ENCODE data around the gene OR2B6. TPM values are rescaled to one million over a fixed set of nuclear protein-coding genes. Genes with fewer than 3 reads are reported as not detected.

Gene OR2B6
- total and polyA plus RNA-seq, 12 donors = not detected

- no peak for TF ChIP-seq CTCF (IDR thresholded peaks at IDR 0.05)
- Histone ChIP-seq H3K27ac (no peak overlapping the region), H3K4me1 (no peaks in the 10 kb centered on the region), H3K4me3 (no peak overlapping the region), H3K9me3 (no peaks in the 10 kb centered on the region), H3K27me3 (peaks cover 0 to 12% (median 4%) of the 10 kb centered on the region in 7 donors), H3K36me3 (no peaks in the 10 kb centered on the region)
- intact Hi-C loops (cut with DNase I) = no loop called here
- ATAC-seq = no peak
- no peak for DNase-seq
- WGBS, 2 donors = 53 to 58% methylated on average over 5 of the region's 5 CpGs
Observed at GRCh38 chr6:28005152-28005890, 48.3 kb downstream of the OR2B6 start.

GRCh38 chr6:28005975-28006374 is 48.9 kb downstream of the OR2B6 start:
- Histone ChIP-seq H3K27ac (no peak overlapping the region), H3K4me1 (no peaks in the 10 kb centered on the region), H3K36me3 (no peaks in the 10 kb centered on the region), H3K9me3 (no peaks in the 10 kb centered on the region), H3K27me3 (peaks cover 0 to 11% (median 5%) of the 10 kb centered on the region in 7 donors), H3K4me3 (no peak overlapping the region)
- no peak for ATAC-seq
- no peak for TF ChIP-seq CTCF (IDR thresholded peaks at IDR 0.05)
- WGBS, 2 donors = 37 to 44% methylated on average over 3 of the region's 3 CpGs
- DNase-seq = no peak
- intact Hi-C loops (cut with DNase I) = no loop called here

Other genes with a start within 250 kb of the OR2B6 start
- not detected for gene OR2B2, start 44.8 kb upstream of the OR2B6 start, total RNA-seq
- gene OR2B2, start 44.8 kb upstream of the OR2B6 start, polyA plus RNA-seq = not detected
- gene ZNF165, start 123.3 kb downstream of the OR2B6 start, total RNA-seq = under 1 TPM in 9 of 10 donors, not detected in 1; 0.27 to 0.69 (median 0.45) TPM
- gene ZNF165, start 123.3 kb downstream of the OR2B6 start, polyA plus RNA-seq = under 1 TPM; 0.49 to 0.51 TPM
- gene ZSCAN16, start 167.4 kb downstream of the OR2B6 start, total RNA-seq = 1 to 10 TPM; 1.4 to 3.3 (median 1.8) TPM
- 1 to 10 TPM; 4.7 to 5.6 TPM for gene ZSCAN16, start 167.4 kb downstream of the OR2B6 start, polyA plus RNA-seq
- 10 to 100 TPM; 11.8 to 18.5 (median 14.8) TPM for gene ZKSCAN8, start 184.6 kb downstream of the OR2B6 start, total RNA-seq
- 1 to 10 TPM; 2.7 to 4.2 TPM for gene ZKSCAN8, start 184.6 kb downstream of the OR2B6 start, polyA plus RNA-seq

Data from heart right ventricle (tissue), 16 donors.